AG20443 (cell line): ENCODE results near the gene LRCH1.

Experiments used
- DNase-seq: peaks from one replicate; pipeline ENCODE4 v3.0.0; 2012; ENCODE audit warnings: low spot score, mixed read lengths

The LRCH1 gene

GRCh38 chr13:46615888-46616531 lies 63.0 kb downstream of the LRCH1 start:
- peak; percentile 30 for DNase-seq

- DNase-seq = peak; percentile 16
Observed at GRCh38 chr13:46617229-46617721, 64.3 kb downstream of the LRCH1 start.

- DNase-seq = no peak
Observed at GRCh38 chr13:46617885-46618284, 64.9 kb downstream of the LRCH1 start.

- no peak for DNase-seq
Observed at GRCh38 chr13:46618694-46619254, 65.8 kb downstream of the LRCH1 start.

GRCh38 chr13:46620029-46620428 lies 67.1 kb downstream of the LRCH1 start:
- no peak for DNase-seq

GRCh38 chr13:46620471-46620870 lies 67.5 kb downstream of the LRCH1 start:
- DNase-seq = no peak

- DNase-seq = no peak
Observed at GRCh38 chr13:46621133-46621532, 68.2 kb downstream of the LRCH1 start.

- DNase-seq = no peak
Observed at GRCh38 chr13:46621792-46622629, 69.0 kb downstream of the LRCH1 start.

- peak; percentile 87 for DNase-seq
Observed at GRCh38 chr13:46622630-46623256, 69.8 kb downstream of the LRCH1 start.

GRCh38 chr13:46624353-46624752 lies 71.4 kb downstream of the LRCH1 start:
- no peak for DNase-seq

GRCh38 chr13:46624821-46625220 lies 71.9 kb downstream of the LRCH1 start:
- DNase-seq = no peak

GRCh38 chr13:46627462-46627861 lies 74.5 kb downstream of the LRCH1 start:
- no peak for DNase-seq

- no peak for DNase-seq
Observed at GRCh38 chr13:46628622-46629365, 75.8 kb downstream of the LRCH1 start.

GRCh38 chr13:46629811-46630413 lies 76.9 kb downstream of the LRCH1 start:
- no peak for DNase-seq

- DNase-seq = no peak
Observed at GRCh38 chr13:46630431-46631178, 77.6 kb downstream of the LRCH1 start.

GRCh38 chr13:46631179-46631542 lies 78.2 kb downstream of the LRCH1 start:
- no peak for DNase-seq

GRCh38 chr13:46632176-46632575 lies 79.2 kb downstream of the LRCH1 start:
- DNase-seq = no peak

GRCh38 chr13:46633416-46633815 lies 80.4 kb downstream of the LRCH1 start:
- peak; percentile 77 for DNase-seq

- DNase-seq = no peak
Observed at GRCh38 chr13:46636451-46636850, 83.5 kb downstream of the LRCH1 start.

GRCh38 chr13:46637213-46637612 lies 84.2 kb downstream of the LRCH1 start:
- DNase-seq = no peak

GRCh38 chr13:46638262-46638661 lies 85.3 kb downstream of the LRCH1 start:
- no peak for DNase-seq
